GM23248 (cell line): Measurements from ENCODE around the gene NCKAP5L. TPM values are rescaled to one million over a fixed set of nuclear protein-coding genes. Genes with fewer than 3 reads are reported as not detected.
A peak's percentile ranks its signal among the peaks of the same experiment; 100 is the strongest.

Experiments
- DNase-seq: peaks from one replicate; pipeline ENCODE4 v3.0.0-alpha.2; 2015
- H2AFZ ChIP-seq: fragments of 200-600 bp; sonication (generic); 2 replicates; pipeline ENCODE4 v1.6.1; 2016; ENCODE audit warnings: antibody characterized with exemption
- H3F3A ChIP-seq: fragments of 200-600 bp; sonication (generic); 2 replicates; pipeline ENCODE4 v1.6.1; 2016; ENCODE audit warnings: mild to moderate bottlenecking, antibody characterized with exemption, mixed run types; ENCODE audit not compliant: insufficient read depth
- H3K27ac ChIP-seq: fragments of 200-600 bp; sonication (generic); 2 replicates; pipeline ENCODE4 v1.5.1; 2016; ENCODE audit warnings: mild to moderate bottlenecking
- H3K27me3 ChIP-seq: fragments of 200-600 bp; sonication (generic); replicated peaks from 2 replicates; pipeline ENCODE4 v1.6.1; 2016; ENCODE audit warnings: mild to moderate bottlenecking; ENCODE audit not compliant: insufficient read depth
- H3K36me3 ChIP-seq: fragments of 200-600 bp; sonication (generic); 2 replicates; pipeline ENCODE4 v1.6.1; 2016; ENCODE audit warnings: low read depth, mild to moderate bottlenecking
- H3K4me1 ChIP-seq: fragments of 200-600 bp; sonication (generic); 2 replicates; pipeline ENCODE4 v1.6.1; 2016; ENCODE audit warnings: mild to moderate bottlenecking; ENCODE audit not compliant: insufficient read depth
- H3K4me2 ChIP-seq: fragments of 200-600 bp; sonication (generic); one replicate; pipeline ENCODE4 v1.6.1; 2016; ENCODE audit warnings: mild to moderate bottlenecking; ENCODE audit not compliant: unreplicated experiment
- H3K4me3 ChIP-seq: fragments of 200-600 bp; sonication (generic); 2 replicates; pipeline ENCODE4 v1.5.1; 2016; ENCODE audit warnings: mild to moderate bottlenecking
- H3K79me2 ChIP-seq: fragments of 200-600 bp; sonication (generic); 2 replicates; pipeline ENCODE4 v1.6.1; 2016; ENCODE audit warnings: mild to moderate bottlenecking; ENCODE audit not compliant: insufficient read depth
- H3K9ac ChIP-seq: fragments of 200-600 bp; sonication (generic); 2 replicates; pipeline ENCODE4 v1.6.1; 2016; ENCODE audit warnings: mild to moderate bottlenecking
- H3K9me2 ChIP-seq: fragments of 200-600 bp; sonication (generic); 2 replicates; pipeline ENCODE4 v1.6.1; 2016; ENCODE audit warnings: mixed run types, mild to moderate bottlenecking, moderate library complexity; ENCODE audit not compliant: insufficient read depth
- H3K9me3 ChIP-seq: fragments of 200-600 bp; sonication (generic); one replicate; pipeline ENCODE4 v1.6.1; 2017; ENCODE audit warnings: low read depth
- H4K20me1 ChIP-seq: fragments of 200-600 bp; sonication (generic); 2 replicates; pipeline ENCODE4 v1.6.0; 2016; ENCODE audit not compliant: insufficient read depth
- EZH2 ChIP-seq: fragments of 200-600 bp; sonication (generic); IDR thresholded peaks from 2 replicates; pipeline ENCODE4 v1.6.1; 2018; ENCODE audit warnings: antibody characterized with exemption, mild to moderate bottlenecking; ENCODE audit not compliant: insufficient read depth, poor library complexity, severe bottlenecking
- EZH2phosphoT487 ChIP-seq: fragments of 200-600 bp; sonication (generic); IDR thresholded peaks from 2 replicates; pipeline ENCODE4 v1.6.1; 2018; ENCODE audit warnings: antibody characterized with exemption, moderate library complexity, mild to moderate bottlenecking, low read depth; ENCODE audit not compliant: insufficient read depth
- WGBS, 2 experiments: methylation state at CpG; one replicate each; pipeline ENCODE4 v1.1.6; 2015 to 2017; ENCODE audit warnings: low lambda C conversion rate in 2 of 2, low coverage in 1 of 2; ENCODE audit errors: missing lambda C conversion rate in 2 of 2; 5-methylcytosine and 5-hydroxymethylcytosine counted together
- in situ Hi-C: fragments of 300-500 bp; cut with MboI; formaldehyde crosslinking; loops from 2 replicates; pipeline ENCODE4 v1.15.0; 2020
- polyA plus RNA-seq: library from polyadenylated mRNA; unstranded; fragments of >200 nt; fragmentation: Nextera tagmentation; extraction: Ambion mirVana; gene quantifications from 2 replicates; pipeline ENCODE4 v1.2.1, GENCODE V29; 2016
- total RNA-seq: library from RNA; depleted of rRNA; stranded (reverse); fragments of >200 nt; shearing (Covaris generic); gene quantifications from 2 replicates; pipeline ENCODE4 v1.2.3, GENCODE V29; 2014

NCKAP5L gene
- total and polyA plus RNA-seq, 2 experiments from 2014 or later: 14.1 to 28.4 TPM

- Histone ChIP-seq H3K4me1 (peaks cover 13% of the 10 kb centered on the region), H3K36me3 (no peaks in the 10 kb centered on the region), H3K27ac (peak overlapping the region; percentile 48), H3K4me3 (no peak overlapping the region), H3K79me2 (no peaks in the 10 kb centered on the region), H3K9ac (no peak overlapping the region), H3K27me3 (no peaks in the 10 kb centered on the region), H3K4me2 (peak overlapping the region; percentile 14), H4K20me1 (no peaks in the 10 kb centered on the region), H3K9me2 (no peaks in the 10 kb centered on the region), H2AFZ (peak overlapping the region; percentile 65), H3K9me3 (no peaks in the 10 kb centered on the region), H3F3A (peaks cover 6% of the 10 kb centered on the region; the same call in 1 of the 2 replicates)
- in situ Hi-C loops: no loop called here
- TF ChIP-seq EZH2phosphoT487 (no peak), EZH2 (no peak)
- DNase-seq: peak; percentile 86
- WGBS, 2 experiments: 61 to 65% methylated on average over 5 of the region's 5 CpGs
These were observed 4.7 kb upstream of the NCKAP5L start for GRCh38 chr12:49832836-49833421.

- in situ Hi-C loops: no loop called here
- 80 to 92% methylated on average over 2 of the region's 2 CpGs for WGBS, 2 experiments
- Histone ChIP-seq H3K27ac (no peak overlapping the region), H3K9me3 (no peaks in the 10 kb centered on the region), H3K36me3 (no peaks in the 10 kb centered on the region), H3K9me2 (no peaks in the 10 kb centered on the region), H3K9ac (no peak overlapping the region), H2AFZ (no peak overlapping the region), H3K79me2 (peaks cover 11% of the 10 kb centered on the region), H3K4me3 (no peak overlapping the region), H3K27me3 (no peaks in the 10 kb centered on the region), H3K4me2 (no peak overlapping the region), H4K20me1 (no peaks in the 10 kb centered on the region), H3F3A (peaks cover 12% of the 10 kb centered on the region), H3K4me1 (peaks cover 17% of the 10 kb centered on the region)
- no peak for TF ChIP-seq EZH2phosphoT487
- no peak for DNase-seq
These were observed 3.5 kb upstream of the NCKAP5L start for GRCh38 chr12:49831717-49832116.

DNA sequence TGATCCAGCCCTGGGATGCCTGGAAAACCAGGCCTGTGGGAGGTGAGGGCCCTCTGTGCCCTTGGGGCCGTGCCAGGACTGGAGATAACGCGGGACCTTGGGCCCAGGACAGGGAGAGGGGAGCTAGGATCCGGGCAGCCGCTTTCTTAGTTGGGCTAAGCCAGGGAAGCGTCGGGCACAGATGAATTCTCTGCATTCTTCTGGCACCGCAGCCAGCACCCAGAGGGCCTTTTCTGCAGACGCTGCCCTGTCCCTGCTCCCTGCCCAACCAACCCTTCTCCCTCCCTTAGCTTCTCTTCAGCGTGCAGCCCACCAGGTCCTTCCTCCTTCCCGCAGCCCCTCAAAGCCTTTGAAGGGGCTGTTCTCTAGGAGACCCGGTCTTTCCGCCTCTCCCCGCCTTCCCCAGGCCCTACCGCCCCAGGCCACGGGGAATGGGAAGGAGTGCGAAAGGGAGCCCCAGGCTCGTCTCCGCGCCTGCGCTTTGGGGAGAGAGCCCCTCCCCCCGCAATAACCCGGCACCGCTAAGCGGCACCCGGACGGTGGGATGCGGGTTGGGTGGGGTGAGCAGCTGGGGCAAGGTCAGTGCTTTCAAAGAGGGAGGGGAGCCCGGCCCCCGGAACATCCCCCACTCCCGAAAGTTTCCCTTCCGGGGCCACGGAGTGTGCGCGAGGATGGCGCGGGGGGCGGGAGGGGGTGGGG, 663 bp downstream of the NCKAP5L start:
- WGBS, 2 experiments: 1 to 2% methylated on average over 8 to 38 of the region's 38 CpGs
- in situ Hi-C loops: no loop called here

GRCh38 chr12:49827051-49827400, 1.2 kb downstream of the NCKAP5L start:
- Histone ChIP-seq H3K9me3 (no peaks in the 10 kb centered on the region), H3K79me2 (peaks cover 28% of the 10 kb centered on the region), H3K36me3 (peaks cover 3% of the 10 kb centered on the region; the same call in 1 of the 2 replicates), H3K27me3 (no peaks in the 10 kb centered on the region), H4K20me1 (no peaks in the 10 kb centered on the region), H3K4me3 (peak overlapping the region; percentile 90), H3K9me2 (no peaks in the 10 kb centered on the region), H3K9ac (peak overlapping the region; percentile 84), H3F3A (peaks cover 29% of the 10 kb centered on the region), H3K27ac (peak overlapping the region; percentile 93), H3K4me2 (peak overlapping the region; percentile 92), H3K4me1 (peaks cover 44% of the 10 kb centered on the region), H2AFZ (0 out of 2 replicates have a peak overlapping the region, but pooled peaks have one; percentile 49)
- WGBS, 2 experiments: 23 to 24% methylated on average over 6 of the region's 6 CpGs
- TF ChIP-seq EZH2phosphoT487 (no peak), EZH2 (no peak)
- in situ Hi-C loops: no loop called here
- no peak for DNase-seq

More for the DNA sequence above, 663 bp downstream of the NCKAP5L start:
- Histone ChIP-seq H3K79me2 (peaks cover 28% of the 10 kb centered on the region), H3K4me2 (peak overlapping the region; percentile 92), H3K27ac (peak overlapping the region; percentile 93), H3K9me2 (no peaks in the 10 kb centered on the region), H3K27me3 (no peaks in the 10 kb centered on the region), H3K9me3 (no peaks in the 10 kb centered on the region), H3F3A (peaks cover 29% of the 10 kb centered on the region), H3K36me3 (no peaks in the 10 kb centered on the region), H2AFZ (peak overlapping the region; percentile 49), H3K4me3 (peak overlapping the region; percentile 90), H3K4me1 (peaks cover 44% of the 10 kb centered on the region), H3K9ac (peak overlapping the region; percentile 84), H4K20me1 (no peaks in the 10 kb centered on the region)
- TF ChIP-seq EZH2 (no peak), EZH2phosphoT487 (no peak)
- DNase-seq: peak; percentile 81
